ENCODE measurements around the gene IL34. TPM values are rescaled to one million over a fixed set of nuclear protein-coding genes. Genes with fewer than 3 reads are reported as not detected.

The IL34 gene
- polyA plus RNA-seq, 4 donors: 0.71 to 1.7 (median 0.97) TPM

DNA sequence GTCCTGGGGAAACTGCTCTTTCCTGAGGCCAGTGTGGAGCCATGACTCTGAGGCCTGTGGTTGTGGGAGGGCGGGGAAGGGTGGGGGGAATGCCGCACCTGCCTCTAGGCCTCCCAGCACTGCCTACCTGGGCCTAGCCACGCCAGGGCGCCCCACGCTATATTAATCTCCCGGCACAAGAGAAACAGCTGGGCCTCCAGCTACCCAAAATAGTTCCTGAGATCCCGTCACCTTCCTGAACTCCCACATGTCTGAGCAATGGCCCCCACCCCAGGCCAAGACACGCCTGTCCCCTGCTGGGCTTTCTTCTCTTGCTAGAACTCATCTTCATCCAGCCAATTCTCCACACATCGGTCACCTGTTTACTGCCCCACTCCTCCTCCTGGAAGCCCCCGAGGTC is 52.5 kb downstream of the IL34 start:
- DNase-seq (ENCODE audit: low read depth in 4 of 4, low spot score in 3 of 4): no peak

DNA sequence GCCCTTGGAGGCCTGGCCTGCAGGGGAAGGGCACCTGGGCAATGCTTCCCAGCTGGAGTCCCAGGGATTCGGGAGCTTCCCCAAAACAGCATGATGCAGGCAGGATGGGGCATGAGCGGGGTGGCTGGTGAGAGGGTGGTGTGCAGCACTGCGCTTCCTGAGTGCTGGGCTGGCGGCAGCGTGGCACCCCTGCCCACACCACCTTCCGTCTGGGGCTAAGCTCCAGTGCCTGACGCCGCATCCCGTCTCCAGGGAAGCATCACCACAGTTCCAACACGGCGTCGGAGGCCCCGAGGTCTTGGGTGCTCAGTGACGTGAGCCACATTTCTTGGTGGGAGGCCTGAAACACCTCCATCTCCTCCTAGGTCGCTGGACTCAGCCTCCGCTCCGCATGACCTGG is 53.3 kb downstream of the IL34 start:
- DNase-seq (ENCODE audit: low read depth in 4 of 4, low spot score in 3 of 4): no peak

GRCh38 chr16:70700101-70701020 is 54.0 kb downstream of the IL34 start:
- no peak for DNase-seq (ENCODE audit: low read depth in 4 of 4, low spot score in 3 of 4)

- no peak for DNase-seq (ENCODE audit: low read depth in 4 of 4, low spot score in 3 of 4)
Measured at GRCh38 chr16:70701036-70701435, 54.7 kb downstream of the IL34 start.

GRCh38 chr16:70701596-70701995 is 55.2 kb downstream of the IL34 start:
- DNase-seq (ENCODE audit: low read depth in 4 of 4, low spot score in 3 of 4): no peak

DNA sequence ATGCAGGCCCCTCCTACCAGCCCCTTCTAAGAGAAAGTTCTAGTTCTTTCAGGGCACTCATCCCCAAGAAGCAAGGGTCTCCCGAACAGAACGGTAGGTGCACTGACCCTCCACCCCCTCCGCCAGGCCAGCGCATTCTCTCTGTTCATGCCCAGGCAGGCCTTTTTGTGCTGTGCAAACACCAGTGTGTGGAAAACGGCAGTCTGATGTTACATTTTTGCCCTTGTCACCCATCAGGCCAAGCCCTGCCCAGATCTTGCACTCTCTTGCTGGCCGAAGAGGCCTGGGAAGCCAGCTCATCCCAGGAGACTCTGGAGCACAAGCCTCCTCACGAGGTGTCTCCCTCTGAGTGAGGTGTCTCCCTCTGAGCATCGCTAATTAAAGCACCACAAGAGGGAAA is 55.6 kb downstream of the IL34 start:
- DNase-seq (ENCODE audit: low read depth in 4 of 4, low spot score in 3 of 4): no peak

DNA sequence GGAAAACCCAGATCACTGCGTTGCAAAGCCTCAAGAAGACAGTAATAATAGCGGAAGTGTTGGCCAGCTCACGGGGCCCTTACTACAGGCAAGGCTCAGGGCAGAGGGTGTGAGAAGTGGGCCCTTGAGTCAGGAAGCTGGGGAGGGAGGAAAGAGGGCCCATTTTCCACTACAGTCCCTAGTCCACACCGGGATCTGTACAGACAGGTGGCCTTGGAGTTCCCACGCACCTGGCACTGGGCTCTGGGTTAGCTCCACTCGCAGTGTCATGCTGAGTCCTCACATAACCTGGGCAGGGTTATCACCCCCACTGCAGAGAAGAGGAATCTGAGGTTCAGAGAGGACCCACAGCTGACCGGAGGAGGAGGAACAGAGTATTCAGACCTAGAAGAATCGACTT is 56.3 kb downstream of the IL34 start:
- no peak for DNase-seq (ENCODE audit: low read depth in 4 of 4, low spot score in 3 of 4)

DNA sequence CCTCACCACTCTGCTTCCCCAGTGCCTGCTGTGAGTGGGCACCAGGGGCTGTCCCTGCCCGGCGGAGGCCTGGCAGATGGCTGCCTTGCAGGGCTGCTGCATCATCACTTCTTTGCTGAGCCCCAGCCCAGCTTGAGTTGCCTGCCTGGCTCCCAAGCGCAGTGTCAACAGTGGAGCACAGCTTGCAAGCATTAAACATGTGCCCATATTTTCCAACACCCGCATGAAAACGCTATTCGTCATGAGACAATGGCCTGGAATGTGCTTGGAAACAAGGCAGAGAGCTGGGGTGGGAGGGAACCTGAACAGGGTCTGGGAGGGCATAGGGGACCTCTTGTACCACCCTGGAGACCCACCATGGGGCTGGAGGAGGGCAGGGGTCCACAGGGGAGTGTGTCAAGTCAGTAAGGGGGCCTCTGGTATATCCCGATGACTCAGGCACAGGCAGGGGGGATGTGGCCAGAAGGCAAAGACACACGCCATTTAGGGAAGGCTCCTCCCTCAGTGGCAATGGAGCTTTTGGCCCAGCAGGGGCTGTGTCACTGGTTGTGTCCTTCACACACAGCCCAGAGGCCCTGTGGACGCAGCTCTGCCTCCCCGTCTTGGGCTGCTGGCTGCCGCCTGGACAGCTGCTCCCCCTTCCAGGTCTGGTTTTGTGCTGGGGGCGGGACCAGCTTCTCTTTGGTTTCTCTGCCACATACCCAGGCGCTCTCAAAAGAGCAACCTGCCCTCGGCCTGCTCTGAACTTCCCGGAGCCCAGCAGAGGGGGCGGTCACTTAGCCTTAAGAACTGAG is 56.9 kb downstream of the IL34 start:
- no peak for DNase-seq (ENCODE audit: low read depth in 4 of 4, low spot score in 3 of 4)

- no peak for DNase-seq (ENCODE audit: low read depth in 4 of 4, low spot score in 3 of 4)
Measured at GRCh38 chr16:70703835-70704381, 57.5 kb downstream of the IL34 start.

DNA sequence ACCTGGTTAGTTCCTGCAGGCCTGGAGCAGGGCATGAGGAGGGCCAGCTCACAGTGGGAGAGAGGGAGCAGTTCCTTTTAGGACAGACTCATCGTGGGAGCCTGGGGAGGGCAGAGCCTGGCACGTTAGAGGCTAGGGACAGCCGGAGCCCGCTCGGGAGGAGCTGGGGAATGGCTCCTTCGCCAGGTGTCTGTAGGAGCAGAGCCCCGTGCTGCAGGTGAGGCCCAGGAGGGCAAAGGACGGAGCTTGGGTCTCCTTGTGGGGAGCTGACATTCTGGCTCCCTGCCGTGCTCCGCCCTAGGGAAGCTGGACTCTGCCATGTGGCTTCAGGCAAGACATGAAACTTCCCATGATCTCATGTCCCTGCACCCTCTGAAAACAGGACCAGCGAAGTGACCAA is 58.2 kb downstream of the IL34 start:
- DNase-seq (ENCODE audit: low read depth in 4 of 4, low spot score in 3 of 4): no peak

- no peak for DNase-seq (ENCODE audit: low read depth in 4 of 4, low spot score in 3 of 4)
Measured at GRCh38 chr16:70705056-70705455, 58.7 kb downstream of the IL34 start.

- no peak for DNase-seq (ENCODE audit: low read depth in 4 of 4, low spot score in 3 of 4)
Measured at GRCh38 chr16:70706948-70707465, 60.6 kb downstream of the IL34 start.

DNA sequence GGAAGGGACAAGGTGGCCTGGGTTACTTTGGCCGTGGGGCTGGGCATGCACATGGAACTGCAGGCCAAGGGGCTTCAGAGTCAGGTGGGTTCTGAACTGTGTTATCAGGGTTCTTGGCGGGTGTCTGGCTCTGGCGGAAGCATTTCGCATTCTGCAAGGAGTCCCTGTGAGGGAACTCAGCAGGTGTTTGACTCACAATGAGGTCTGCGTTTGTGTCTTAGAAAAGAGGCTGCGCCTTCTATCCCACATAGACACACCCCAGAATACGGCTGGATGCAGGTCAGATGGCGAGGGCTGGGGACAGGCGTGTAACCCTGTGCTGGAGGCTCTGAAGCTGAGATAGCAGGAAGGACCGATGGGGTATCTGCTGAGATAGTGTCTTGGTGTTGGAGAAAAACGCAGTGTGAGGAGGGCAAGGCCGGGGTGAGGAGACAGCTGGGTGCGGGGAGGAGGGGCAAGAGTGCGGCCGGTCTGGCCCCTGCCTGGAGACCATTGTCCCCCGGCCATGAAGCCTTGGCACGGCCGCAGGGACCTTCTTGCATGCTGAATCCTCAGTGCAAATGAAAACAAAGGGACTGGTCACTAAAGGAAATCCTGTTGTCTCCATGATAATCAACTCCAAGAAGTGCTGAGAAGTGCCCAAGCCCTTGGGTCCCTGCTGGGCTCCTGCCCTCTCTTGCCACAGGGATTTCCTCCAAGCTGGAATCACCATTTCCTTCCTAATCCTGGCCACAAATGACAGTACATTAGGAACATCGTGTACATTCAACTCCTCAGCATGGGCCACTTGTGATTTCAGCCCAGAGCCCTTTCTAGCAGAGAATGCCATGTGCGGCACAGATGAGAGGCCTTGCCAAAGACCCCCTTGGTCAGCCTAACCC is 62.2 kb downstream of the IL34 start:
- DNase-seq (ENCODE audit: low read depth in 4 of 4, low spot score in 3 of 4): no peak

DNA sequence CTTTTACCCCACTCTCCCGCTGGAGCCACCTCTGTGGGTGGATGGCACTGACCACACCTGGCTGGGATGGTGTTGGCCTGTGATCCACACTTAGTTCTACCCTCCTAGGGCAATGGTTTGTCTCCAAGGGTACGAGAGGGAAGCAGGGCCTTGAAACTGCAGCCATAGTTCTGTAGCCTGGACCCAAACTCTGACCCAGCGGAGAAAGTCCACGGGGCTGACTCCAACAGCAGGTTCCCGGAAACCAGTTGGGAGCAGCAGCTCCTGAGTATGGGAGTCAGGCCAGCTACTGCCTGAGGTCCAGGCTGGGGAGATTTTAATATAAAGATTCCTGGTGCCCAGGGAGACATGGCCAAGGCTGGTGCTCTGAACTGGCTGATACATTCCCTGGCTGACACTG is 63.1 kb downstream of the IL34 start:
- no peak for DNase-seq (ENCODE audit: low read depth in 4 of 4, low spot score in 3 of 4)

- no peak for DNase-seq (ENCODE audit: low read depth in 4 of 4, low spot score in 3 of 4)
Measured at GRCh38 chr16:70709942-70710341, 63.6 kb downstream of the IL34 start.

Other genes starting within 250 kb of the IL34 start
- 10 to 100 TPM; 25.0 to 34.7 (median 28.2) TPM for gene ST3GAL2, start 207.5 kb upstream of the IL34 start, polyA plus RNA-seq (ENCODE audit: insufficient read length in 4 of 4)
- 10 to 100 TPM; 13.7 to 17.5 (median 14.2) TPM for gene FCSK, start 192.0 kb upstream of the IL34 start, polyA plus RNA-seq (ENCODE audit: insufficient read length in 4 of 4)
- 10 to 100 TPM; 61.8 to 68.4 (median 66.2) TPM for gene COG4, start 123.0 kb upstream of the IL34 start, polyA plus RNA-seq (ENCODE audit: insufficient read length in 4 of 4)
- gene SF3B3, start 122.7 kb upstream of the IL34 start, polyA plus RNA-seq (ENCODE audit: insufficient read length in 4 of 4): 100 to 1,000 TPM; 361 to 418 (median 369) TPM
- gene MTSS2, start 39.5 kb downstream of the IL34 start, polyA plus RNA-seq (ENCODE audit: insufficient read length in 4 of 4): 10 to 100 TPM; 37.9 to 51.0 (median 40.5) TPM
- gene VAC14, start 154.6 kb downstream of the IL34 start, polyA plus RNA-seq (ENCODE audit: insufficient read length in 4 of 4): 10 to 100 TPM; 39.1 to 48.3 (median 39.5) TPM

All from right renal pelvis (tissue), 4 donors.